ENCODE data around the gene TMED4. TPM values are rescaled to one million over a fixed set of nuclear protein-coding genes. Genes with fewer than 3 reads are reported as not detected.

TMED4 gene
- total RNA-seq, 1 experiment from 2014 or later, result 79.5 TPM

GRCh38 chr7:44617225-44617890, 35.3 kb upstream of the TMED4 start:
- TF ChIP-seq EZH2 (IDR thresholded peaks at IDR 0.05; ENCODE audit: borderline replicate concordance, low read depth, low read length, poor library complexity, severe bottlenecking), result no peak
- TF ChIP-seq CTCF (conservative IDR thresholded peaks at IDR 0.05; ENCODE audit: low read depth, low read length), result no peak
- ChIA-PET POLR2A (ENCODE audit: low non-redundant PET) (no interaction called here), CTCF (no interaction called here)
- intact Hi-C loops (cut with micrococcal nuclease; ENCODE audit: unreplicated experiment), result no loop called here
- Histone ChIP-seq H3K27me3 (replicated peaks; ENCODE audit: insufficient read depth, low read depth, low read length, poor library complexity) (no peaks in the 10 kb centered on the region), H3K9me3 (ENCODE audit: low read depth, low read length, poor library complexity, severe bottlenecking) (no peaks in the 10 kb centered on the region), H3K36me3 (ENCODE audit: insufficient read depth, low read length, poor library complexity, severe bottlenecking) (peaks cover 5% of the 10 kb centered on the region), H3K4me3 (ENCODE audit: low read depth, low read length, poor library complexity, severe bottlenecking) (no peak overlapping the region), H3K27ac (ENCODE audit: low read depth, low read length, poor library complexity, severe bottlenecking) (no peak overlapping the region), H3K4me1 (ENCODE audit: insufficient read depth, low read length, poor library complexity, severe bottlenecking) (peaks cover 4% of the 10 kb centered on the region)
- no peak for DNase-seq (ENCODE audit: low spot score)
- no TSS peak for BruUV-seq (replicated peaks)

GRCh38 chr7:44616545-44616944, 34.5 kb upstream of the TMED4 start:
- no peak overlapping the region for H3K27ac ChIP-seq (ENCODE audit: low read depth, low read length, poor library complexity, severe bottlenecking)
- intact Hi-C loops (cut with micrococcal nuclease; ENCODE audit: unreplicated experiment), result no loop called here
- H3K9me3 ChIP-seq (ENCODE audit: low read depth, low read length, poor library complexity, severe bottlenecking), result no peaks in the 10 kb centered on the region
- CTCF ChIA-PET, result no interaction called here
- no peak overlapping the region for H3K4me3 ChIP-seq (ENCODE audit: low read depth, low read length, poor library complexity, severe bottlenecking)
- no peak for TF ChIP-seq CTCF (conservative IDR thresholded peaks at IDR 0.05; ENCODE audit: low read depth, low read length)
- TF ChIP-seq EZH2 (IDR thresholded peaks at IDR 0.05; ENCODE audit: borderline replicate concordance, low read depth, low read length, poor library complexity, severe bottlenecking), result no peak
- peaks cover 5% of the 10 kb centered on the region for H3K36me3 ChIP-seq (ENCODE audit: insufficient read depth, low read length, poor library complexity, severe bottlenecking)
- H3K27me3 ChIP-seq (replicated peaks; ENCODE audit: insufficient read depth, low read depth, low read length, poor library complexity), result no peaks in the 10 kb centered on the region
- no TSS peak for BruUV-seq (replicated peaks)
- peaks cover 4% of the 10 kb centered on the region for H3K4me1 ChIP-seq (ENCODE audit: insufficient read depth, low read length, poor library complexity, severe bottlenecking)
- POLR2A ChIA-PET (ENCODE audit: low non-redundant PET), result no interaction called here
- no peak for DNase-seq (ENCODE audit: low spot score)

GRCh38 chr7:44615793-44616192, 33.8 kb upstream of the TMED4 start:
- no peak overlapping the region for H3K4me3 ChIP-seq (ENCODE audit: low read depth, low read length, poor library complexity, severe bottlenecking)
- DNase-seq (ENCODE audit: low spot score), result no peak
- peaks cover 4% of the 10 kb centered on the region for H3K4me1 ChIP-seq (ENCODE audit: insufficient read depth, low read length, poor library complexity, severe bottlenecking)
- no peak overlapping the region for H3K27ac ChIP-seq (ENCODE audit: low read depth, low read length, poor library complexity, severe bottlenecking)
- H3K36me3 ChIP-seq (ENCODE audit: insufficient read depth, low read length, poor library complexity, severe bottlenecking), result peaks cover 5% of the 10 kb centered on the region
- H3K9me3 ChIP-seq (ENCODE audit: low read depth, low read length, poor library complexity, severe bottlenecking), result no peaks in the 10 kb centered on the region
- CTCF ChIA-PET, result no interaction called here
- no TSS peak for BruUV-seq (replicated peaks)
- POLR2A ChIA-PET (ENCODE audit: low non-redundant PET), result no interaction called here
- no peak for TF ChIP-seq EZH2 (IDR thresholded peaks at IDR 0.05; ENCODE audit: borderline replicate concordance, low read depth, low read length, poor library complexity, severe bottlenecking)
- intact Hi-C loops (cut with micrococcal nuclease; ENCODE audit: unreplicated experiment), result no loop called here
- H3K27me3 ChIP-seq (replicated peaks; ENCODE audit: insufficient read depth, low read depth, low read length, poor library complexity), result no peaks in the 10 kb centered on the region

- POLR2A ChIA-PET (ENCODE audit: low non-redundant PET), result no interaction called here
- no peak for TF ChIP-seq EZH2 (IDR thresholded peaks at IDR 0.05; ENCODE audit: borderline replicate concordance, low read depth, low read length, poor library complexity, severe bottlenecking)
- TF ChIP-seq CTCF (conservative IDR thresholded peaks at IDR 0.05; ENCODE audit: low read depth, low read length), result no peak
- H3K4me3 ChIP-seq (ENCODE audit: low read depth, low read length, poor library complexity, severe bottlenecking), result no peak overlapping the region
- H3K9me3 ChIP-seq (ENCODE audit: low read depth, low read length, poor library complexity, severe bottlenecking), result no peaks in the 10 kb centered on the region
- DNase-seq (ENCODE audit: low spot score), result no peak
- H3K4me1 ChIP-seq (ENCODE audit: insufficient read depth, low read length, poor library complexity, severe bottlenecking), result peaks cover 4% of the 10 kb centered on the region
- BruUV-seq (replicated peaks), result no TSS peak
- peaks cover 5% of the 10 kb centered on the region for H3K36me3 ChIP-seq (ENCODE audit: insufficient read depth, low read length, poor library complexity, severe bottlenecking)
- H3K27me3 ChIP-seq (replicated peaks; ENCODE audit: insufficient read depth, low read depth, low read length, poor library complexity), result no peaks in the 10 kb centered on the region
- CTCF ChIA-PET, result no interaction called here
- intact Hi-C loops (cut with micrococcal nuclease; ENCODE audit: unreplicated experiment), result no loop called here
- H3K27ac ChIP-seq (ENCODE audit: low read depth, low read length, poor library complexity, severe bottlenecking), result no peak overlapping the region
Measured at GRCh38 chr7:44615149-44615611, 33.1 kb upstream of the TMED4 start.
